ENCODE results near the gene COL5A1. TPM values are rescaled to one million over a fixed set of nuclear protein-coding genes. Genes with fewer than 3 reads are reported as not detected.

COL5A1 gene
- polyA plus RNA-seq, 3 donors: 81.2 to 128 (median 113) TPM

- DNase-seq (ENCODE audit: extremely low read depth in 1 of 11, low read depth in 9 of 11, low spot score in 4 of 11): no peak
Measured at GRCh38 chr9:134621558-134622110, 20.0 kb upstream of the COL5A1 start.

DNA sequence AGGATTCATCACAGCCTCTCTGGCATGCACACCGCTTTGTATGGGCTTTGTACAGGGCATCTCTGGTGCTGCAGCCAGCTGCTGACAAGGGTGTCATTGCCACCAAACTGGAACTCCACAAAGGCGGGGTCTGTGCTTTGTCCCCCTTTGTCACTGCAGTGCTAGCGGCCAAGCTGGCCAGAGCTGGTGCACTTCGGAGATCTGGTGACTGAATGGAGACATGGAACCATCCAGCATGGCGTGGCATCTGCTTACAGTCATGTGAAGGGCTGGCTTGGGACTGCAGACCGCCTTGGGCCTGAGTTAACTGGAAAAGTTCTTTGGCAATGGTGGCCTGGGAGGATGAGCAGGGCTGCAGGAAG lies 18.7 kb upstream of the COL5A1 start:
- DNase-seq (ENCODE audit: extremely low read depth in 1 of 11, low read depth in 9 of 11, low spot score in 4 of 11): no peak

DNA sequence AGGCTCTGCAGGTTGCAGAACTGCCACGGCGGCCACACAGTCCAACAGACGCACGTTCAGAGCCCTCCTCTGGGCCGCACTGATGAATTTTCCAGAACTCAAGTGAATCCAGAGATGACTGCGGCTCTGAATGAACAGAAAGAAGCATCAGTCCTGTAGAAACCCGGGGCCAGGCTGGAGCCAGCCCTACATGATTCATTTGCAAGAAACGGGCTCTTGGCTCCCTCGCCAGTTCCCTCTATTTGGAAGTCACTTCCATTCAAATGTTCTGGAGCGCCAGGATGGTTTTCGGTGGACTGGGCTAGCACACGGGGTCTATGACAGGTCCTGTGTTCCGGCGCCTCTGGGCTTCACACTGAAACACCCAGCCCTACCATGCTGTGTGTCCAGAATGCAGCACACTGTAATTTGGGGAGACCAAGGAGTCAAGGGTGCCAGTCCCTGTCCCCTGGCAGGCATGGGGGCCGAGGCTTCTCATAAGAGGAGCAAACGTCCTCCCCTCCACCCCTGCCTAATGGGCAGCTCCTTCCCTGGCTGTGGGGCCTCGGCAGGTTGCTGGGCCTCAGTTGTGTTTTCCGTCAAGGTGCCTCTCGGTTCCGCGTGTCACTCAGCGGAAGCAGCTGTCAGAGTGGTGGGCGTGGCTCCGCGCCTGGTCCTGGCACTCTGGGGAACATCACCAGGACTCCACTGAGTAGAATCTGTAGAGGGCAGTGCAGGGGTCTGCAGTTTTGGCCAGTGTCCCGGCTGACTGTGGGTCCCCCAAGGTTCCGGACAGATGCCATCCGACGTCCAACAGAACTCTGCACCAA lies 18.1 kb upstream of the COL5A1 start:
- DNase-seq (ENCODE audit: extremely low read depth in 1 of 11, low read depth in 9 of 11, low spot score in 4 of 11): no peak

GRCh38 chr9:134624137-134624591 lies 17.4 kb upstream of the COL5A1 start:
- no peak for DNase-seq (ENCODE audit: extremely low read depth in 1 of 11, low read depth in 9 of 11, low spot score in 4 of 11)

DNA sequence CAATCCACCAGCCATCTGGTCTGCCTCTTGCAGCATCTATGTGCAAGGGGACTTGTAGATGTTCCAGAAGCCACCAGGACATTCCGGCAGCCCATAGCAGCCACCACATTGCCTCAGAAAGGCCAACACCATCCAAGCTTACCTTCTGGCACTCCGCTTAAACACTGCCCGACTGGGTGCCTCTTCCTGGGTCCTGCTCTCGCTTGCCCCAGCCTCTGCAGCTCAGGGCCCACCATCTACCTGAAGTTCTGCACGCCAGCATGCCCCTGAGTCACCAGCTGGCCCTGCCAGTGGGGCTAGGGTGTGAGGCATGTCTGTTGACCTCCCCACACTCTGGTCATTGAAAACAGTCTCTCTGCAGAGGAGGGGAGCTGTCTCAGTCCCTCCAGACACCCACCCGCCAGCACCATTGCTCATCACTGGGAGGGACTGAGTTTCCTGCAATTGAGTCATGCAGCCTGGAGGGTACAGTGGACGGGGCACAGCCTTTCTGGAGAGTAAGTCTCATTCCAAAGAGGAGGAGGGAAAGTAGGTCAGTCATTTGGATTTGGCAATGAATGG lies 16.9 kb upstream of the COL5A1 start:
- no peak for DNase-seq (ENCODE audit: extremely low read depth in 1 of 11, low read depth in 9 of 11, low spot score in 4 of 11)

GRCh38 chr9:134625361-134626068 lies 16.1 kb upstream of the COL5A1 start:
- no peak for DNase-seq (ENCODE audit: extremely low read depth in 1 of 11, low read depth in 9 of 11, low spot score in 4 of 11)

DNA sequence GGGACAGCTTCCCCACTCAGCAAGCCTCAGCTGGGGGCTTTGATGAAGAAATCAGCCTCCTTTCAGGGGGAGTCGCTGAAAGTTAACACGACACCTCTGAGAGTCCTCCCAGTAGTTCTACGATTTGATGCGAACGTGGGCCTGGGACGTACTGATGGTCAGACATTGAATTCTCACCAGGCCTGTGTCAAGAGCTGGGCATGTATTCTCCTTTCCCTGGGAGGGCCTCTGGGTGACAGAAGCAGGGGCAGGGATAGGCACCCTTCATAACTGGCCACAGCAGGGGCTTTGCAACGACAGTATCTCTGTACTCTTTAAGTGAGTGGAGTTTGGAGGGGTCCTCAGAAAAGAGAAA lies 15.6 kb upstream of the COL5A1 start:
- DNase-seq (ENCODE audit: extremely low read depth in 1 of 11, low read depth in 9 of 11, low spot score in 4 of 11): no peak

- no peak for DNase-seq (ENCODE audit: extremely low read depth in 1 of 11, low read depth in 9 of 11, low spot score in 4 of 11)
Measured at GRCh38 chr9:134626571-134627416, 14.8 kb upstream of the COL5A1 start.

- no peak for DNase-seq (ENCODE audit: extremely low read depth in 1 of 11, low read depth in 9 of 11, low spot score in 4 of 11)
Measured at GRCh38 chr9:134627417-134628353, 13.9 kb upstream of the COL5A1 start.

- DNase-seq (ENCODE audit: extremely low read depth in 1 of 11, low read depth in 9 of 11, low spot score in 4 of 11): no peak
Measured at GRCh38 chr9:134628354-134628736, 13.3 kb upstream of the COL5A1 start.

DNA sequence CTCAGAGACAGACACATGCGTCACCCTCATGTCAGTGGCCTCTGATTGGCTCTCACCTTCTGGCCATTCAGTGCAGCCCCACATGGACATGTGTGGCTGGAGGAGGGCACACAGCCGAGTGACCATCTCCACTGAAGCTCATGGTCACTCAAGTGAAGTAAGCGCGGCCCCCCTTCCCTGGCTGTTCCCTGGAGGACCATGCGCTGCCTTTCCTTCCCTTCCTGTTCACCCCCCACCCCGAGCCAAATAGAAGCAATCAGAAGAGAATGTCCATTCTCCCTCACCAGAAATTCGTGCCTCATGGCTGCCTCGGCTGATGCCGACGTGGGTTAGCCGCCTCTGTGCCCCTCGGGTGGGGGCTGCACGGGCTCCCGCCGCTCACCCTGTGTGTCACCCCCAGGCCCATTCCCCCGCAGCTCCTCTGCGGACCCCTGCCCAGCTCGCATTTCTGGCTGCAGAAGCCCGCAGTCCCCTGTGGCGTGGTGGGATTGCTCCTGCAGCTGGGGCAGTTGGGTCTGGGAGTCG lies 12.5 kb upstream of the COL5A1 start:
- DNase-seq (ENCODE audit: extremely low read depth in 1 of 11, low read depth in 9 of 11, low spot score in 4 of 11): no peak

- no peak for DNase-seq (ENCODE audit: extremely low read depth in 1 of 11, low read depth in 9 of 11, low spot score in 4 of 11)
Measured at GRCh38 chr9:134629586-134630392, 11.8 kb upstream of the COL5A1 start.

GRCh38 chr9:134630393-134630790 lies 11.2 kb upstream of the COL5A1 start:
- no peak for DNase-seq (ENCODE audit: extremely low read depth in 1 of 11, low read depth in 9 of 11, low spot score in 4 of 11)

GRCh38 chr9:134630861-134631260 lies 10.7 kb upstream of the COL5A1 start:
- DNase-seq (ENCODE audit: extremely low read depth in 1 of 11, low read depth in 9 of 11, low spot score in 4 of 11): no peak

GRCh38 chr9:134631881-134632280 lies 9.7 kb upstream of the COL5A1 start:
- DNase-seq (ENCODE audit: extremely low read depth in 1 of 11, low read depth in 9 of 11, low spot score in 4 of 11): no peak

GRCh38 chr9:134632329-134632728 lies 9.3 kb upstream of the COL5A1 start:
- no peak for DNase-seq (ENCODE audit: extremely low read depth in 1 of 11, low read depth in 9 of 11, low spot score in 4 of 11)
